ENCODE measurements around the gene CHAT. TPM values are rescaled to one million over a fixed set of nuclear protein-coding genes. Genes with fewer than 3 reads are reported as not detected.

Gene CHAT
- polyA plus RNA-seq (2011; rRNA removed) (not detected in 2 replicates), polyA plus RNA-seq (2017; fragmentation: RNase III; extraction: RNeasy Plus Mini Kit Qiagen cat#74134 plus additional on column Dnase treatment) (not detected in 3 replicates), polyA minus RNA-seq (2011; rRNA and poly(A)+ RNA removed) (not detected in 2 replicates)
- not detected in 2 replicates for polyA plus RNA-seq (2012; cell fraction: cytosol; rRNA removed)
- polyA plus RNA-seq (2012; cell fraction: nucleus; rRNA removed) = not detected in 2 replicates

DNA sequence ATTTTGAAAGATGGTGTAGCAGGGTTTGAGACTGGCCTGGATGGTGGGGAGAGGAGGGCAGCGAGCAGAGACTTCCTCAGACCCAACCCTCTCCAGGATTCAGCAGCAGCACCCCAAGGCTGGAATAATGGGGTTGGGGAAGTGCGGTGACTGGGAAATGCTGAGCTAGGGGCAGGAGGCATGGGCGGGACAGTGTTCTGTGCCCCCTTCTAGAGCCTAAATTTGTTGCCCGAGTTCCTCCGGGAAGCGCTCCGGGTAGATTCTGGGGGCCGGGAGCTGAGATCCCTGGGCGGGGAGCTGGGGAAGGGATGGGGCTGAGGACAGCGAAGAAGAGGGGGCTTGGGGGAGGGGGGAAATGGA lies at the start of gene CHAT:
TSS of gene CHAT (plus strand) at position 156 of the 360 bp plus-strand sequence. CDS start at position 309, 153 bp downstream.
- Histone ChIP-seq H3K9me3 (no peaks in the 10 kb centered on the region), H3K4me1 (no peaks in the 10 kb centered on the region), H3K4me3 (no peak within 1 kb of the TSS; the same call in 2 of the 3 replicates), H3K27ac (no peak within 1 kb of the TSS), H3K4me2 (peak within 1 kb of the TSS; percentile 47)
- no peak for DNase-seq (ENCODE audit: low read depth in 1 of 2, low spot score in 1 of 2)
- CTCF ChIA-PET = no interaction called here
- TF ChIP-seq ZFP36 (IDR thresholded peaks at IDR 0.05; ENCODE audit: borderline replicate concordance, partially characterized antibody) = no peak
- TF ChIP-seq NFE2L2 (conservative IDR thresholded peaks at IDR 0.05; ENCODE audit: low read length) = no peak
- TF ChIP-seq, protein P1, sequence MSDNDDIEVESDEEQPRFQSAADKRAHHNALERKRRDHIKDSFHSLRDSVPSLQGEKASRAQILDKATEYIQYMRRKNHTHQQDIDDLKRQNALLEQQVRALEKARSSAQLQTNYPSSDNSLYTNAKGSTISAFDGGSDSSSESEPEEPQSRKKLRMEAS (IDR thresholded peaks at IDR 0.05) = no peak
- no peak for TF ChIP-seq NPAS2 (CRISPR knock-in tag; IDR thresholded peaks at IDR 0.05; ENCODE audit: borderline replicate concordance)
- no peak for TF ChIP-seq EP300 (IDR thresholded peaks at IDR 0.05)
- TF ChIP-seq RARB (CRISPR knock-in tag; IDR thresholded peaks at IDR 0.05) = no peak
- no peak for TF ChIP-seq ZC3H11A (IDR thresholded peaks at IDR 0.05)
- TF ChIP-seq RAD21 (conservative IDR thresholded peaks at IDR 0.05 in 1 of 2, IDR thresholded peaks at IDR 0.05 in 1 of 2) = no peak
- TF ChIP-seq POLR2AphosphoS2 (conservative IDR thresholded peaks at IDR 0.05; ENCODE audit: low read length) = no peak
- TF ChIP-seq RNF2 (IDR thresholded peaks at IDR 0.05; ENCODE audit: borderline replicate concordance, low read depth) = no peak
- no peak for TF ChIP-seq HDAC2 (IDR thresholded peaks at IDR 0.05)
- no peak for TF ChIP-seq RFX5 (IDR thresholded peaks at IDR 0.05)
- no peak for TF ChIP-seq RCOR1 (IDR thresholded peaks at IDR 0.05; ENCODE audit: low read depth, low read length)
- TF ChIP-seq, protein P2, sequence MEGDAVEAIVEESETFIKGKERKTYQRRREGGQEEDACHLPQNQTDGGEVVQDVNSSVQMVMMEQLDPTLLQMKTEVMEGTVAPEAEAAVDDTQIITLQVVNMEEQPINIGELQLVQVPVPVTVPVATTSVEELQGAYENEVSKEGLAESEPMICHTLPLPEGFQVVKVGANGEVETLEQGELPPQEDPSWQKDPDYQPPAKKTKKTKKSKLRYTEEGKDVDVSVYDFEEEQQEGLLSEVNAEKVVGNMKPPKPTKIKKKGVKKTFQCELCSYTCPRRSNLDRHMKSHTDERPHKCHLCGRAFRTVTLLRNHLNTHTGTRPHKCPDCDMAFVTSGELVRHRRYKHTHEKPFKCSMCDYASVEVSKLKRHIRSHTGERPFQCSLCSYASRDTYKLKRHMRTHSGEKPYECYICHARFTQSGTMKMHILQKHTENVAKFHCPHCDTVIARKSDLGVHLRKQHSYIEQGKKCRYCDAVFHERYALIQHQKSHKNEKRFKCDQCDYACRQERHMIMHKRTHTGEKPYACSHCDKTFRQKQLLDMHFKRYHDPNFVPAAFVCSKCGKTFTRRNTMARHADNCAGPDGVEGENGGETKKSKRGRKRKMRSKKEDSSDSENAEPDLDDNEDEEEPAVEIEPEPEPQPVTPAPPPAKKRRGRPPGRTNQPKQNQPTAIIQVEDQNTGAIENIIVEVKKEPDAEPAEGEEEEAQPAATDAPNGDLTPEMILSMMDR (IDR thresholded peaks at IDR 0.05) = no peak
- no peak for TF ChIP-seq CHD2 (IDR thresholded peaks at IDR 0.05; ENCODE audit: low read length, partially characterized antibody)
- TF ChIP-seq MYC (IDR thresholded peaks at IDR 0.05; ENCODE audit: borderline replicate concordance, low read length) = no peak
- no peak for ATAC-seq
- FAIRE-seq = no peak
- 6% methylated on average over 10 of the region's 10 CpGs for WGBS (ENCODE audit: missing lambda C conversion rate)
- POLR2A ChIA-PET = no interaction called here

DNA sequence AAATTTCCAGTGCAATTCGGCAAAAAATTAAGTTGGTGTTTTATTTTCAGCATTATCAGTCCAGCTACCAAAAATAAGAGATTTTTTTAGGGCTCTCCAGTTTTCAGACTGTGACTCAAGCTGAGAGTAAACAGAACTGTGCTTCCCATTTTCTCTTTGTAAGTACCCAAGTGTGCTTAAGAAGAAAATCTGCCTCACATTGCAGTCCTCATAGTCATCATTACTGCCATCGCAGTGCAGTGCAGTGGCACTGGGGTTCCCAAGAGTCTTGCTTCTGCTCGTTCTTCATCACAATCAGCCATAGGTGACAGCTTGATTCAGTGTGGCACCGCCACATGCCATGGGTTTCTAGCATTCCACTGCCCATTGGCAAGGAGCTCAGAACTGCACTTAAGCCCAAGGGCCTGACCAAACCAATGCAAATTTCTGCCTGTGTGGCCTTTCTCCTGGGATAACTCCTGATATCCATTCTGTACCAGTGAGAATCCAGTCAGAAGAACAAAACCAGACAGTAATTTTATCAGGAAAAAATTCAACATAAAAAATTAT lies 49.3 kb upstream of the CHAT start:
- Histone ChIP-seq H3K27ac (no peak overlapping the region), H3K4me3 (no peak overlapping the region), H3K9me3 (peaks cover 5% of the 10 kb centered on the region; the same call in 1 of the 3 replicates), H3K4me1 (no peaks in the 10 kb centered on the region), H3K4me2 (no peak overlapping the region)
- CTCF ChIA-PET = interaction anchor here (1.1 to 2.5 kb wide), 5 partner anchors 11 to 45 kb away, joined by 3 to 16 read pairs (median 4); no protein-coding TSS in a partner anchor
- POLR2A ChIA-PET = no interaction called here
- FAIRE-seq = no peak
- no peak for TF ChIP-seq FOXS1 (CRISPR knock-in tag; IDR thresholded peaks at IDR 0.05)
- no peak for TF ChIP-seq SMC3 (IDR thresholded peaks at IDR 0.05)
- TF ChIP-seq FOSB (CRISPR knock-in tag; IDR thresholded peaks at IDR 0.05) = no peak
- TF ChIP-seq RARB (CRISPR knock-in tag; IDR thresholded peaks at IDR 0.05) = no peak
- TF ChIP-seq HOXB5 (CRISPR knock-in tag; IDR thresholded peaks at IDR 0.05) = no peak
- TF ChIP-seq TFCP2L1 (CRISPR knock-in tag; IDR thresholded peaks at IDR 0.05) = no peak
- no peak for TF ChIP-seq EP300 (IDR thresholded peaks at IDR 0.05)
- TF ChIP-seq MAFK (IDR thresholded peaks at IDR 0.05; ENCODE audit: partially characterized antibody) = no peak
- TF ChIP-seq CBX2 (IDR thresholded peaks at IDR 0.05; ENCODE audit: borderline replicate concordance, low read depth) = no peak
- TF ChIP-seq JUNB (IDR thresholded peaks at IDR 0.05) = no peak
- TF ChIP-seq, protein P3, sequence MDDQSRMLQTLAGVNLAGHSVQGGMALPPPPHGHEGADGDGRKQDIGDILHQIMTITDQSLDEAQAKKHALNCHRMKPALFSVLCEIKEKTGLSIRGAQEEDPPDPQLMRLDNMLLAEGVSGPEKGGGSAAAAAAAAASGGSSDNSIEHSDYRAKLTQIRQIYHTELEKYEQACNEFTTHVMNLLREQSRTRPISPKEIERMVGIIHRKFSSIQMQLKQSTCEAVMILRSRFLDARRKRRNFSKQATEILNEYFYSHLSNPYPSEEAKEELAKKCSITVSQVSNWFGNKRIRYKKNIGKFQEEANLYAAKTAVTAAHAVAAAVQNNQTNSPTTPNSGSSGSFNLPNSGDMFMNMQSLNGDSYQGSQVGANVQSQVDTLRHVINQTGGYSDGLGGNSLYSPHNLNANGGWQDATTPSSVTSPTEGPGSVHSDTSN (IDR thresholded peaks at IDR 0.05) = no peak
- TF ChIP-seq EHF (CRISPR knock-in tag; IDR thresholded peaks at IDR 0.05) = no peak
- TF ChIP-seq JUN (IDR thresholded peaks at IDR 0.05) = no peak
- TF ChIP-seq, protein P4, sequence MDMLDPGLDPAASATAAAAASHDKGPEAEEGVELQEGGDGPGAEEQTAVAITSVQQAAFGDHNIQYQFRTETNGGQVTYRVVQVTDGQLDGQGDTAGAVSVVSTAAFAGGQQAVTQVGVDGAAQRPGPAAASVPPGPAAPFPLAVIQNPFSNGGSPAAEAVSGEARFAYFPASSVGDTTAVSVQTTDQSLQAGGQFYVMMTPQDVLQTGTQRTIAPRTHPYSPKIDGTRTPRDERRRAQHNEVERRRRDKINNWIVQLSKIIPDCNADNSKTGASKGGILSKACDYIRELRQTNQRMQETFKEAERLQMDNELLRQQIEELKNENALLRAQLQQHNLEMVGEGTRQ (IDR thresholded peaks at IDR 0.05) = no peak
- TF ChIP-seq, protein P5, sequence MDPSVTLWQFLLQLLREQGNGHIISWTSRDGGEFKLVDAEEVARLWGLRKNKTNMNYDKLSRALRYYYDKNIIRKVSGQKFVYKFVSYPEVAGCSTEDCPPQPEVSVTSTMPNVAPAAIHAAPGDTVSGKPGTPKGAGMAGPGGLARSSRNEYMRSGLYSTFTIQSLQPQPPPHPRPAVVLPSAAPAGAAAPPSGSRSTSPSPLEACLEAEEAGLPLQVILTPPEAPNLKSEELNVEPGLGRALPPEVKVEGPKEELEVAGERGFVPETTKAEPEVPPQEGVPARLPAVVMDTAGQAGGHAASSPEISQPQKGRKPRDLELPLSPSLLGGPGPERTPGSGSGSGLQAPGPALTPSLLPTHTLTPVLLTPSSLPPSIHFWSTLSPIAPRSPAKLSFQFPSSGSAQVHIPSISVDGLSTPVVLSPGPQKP (IDR thresholded peaks at IDR 0.05; ENCODE audit: low read depth, low read length) = no peak
- TF ChIP-seq NPAS2 (CRISPR knock-in tag; IDR thresholded peaks at IDR 0.05; ENCODE audit: borderline replicate concordance) = no peak
- no peak for TF ChIP-seq SREBF2 (IDR thresholded peaks at IDR 0.05)
- no peak for DNase-seq (ENCODE audit: low read depth in 1 of 2, low spot score in 1 of 2)
- WGBS (ENCODE audit: missing lambda C conversion rate) = 17% methylated on average over 4 of the region's 4 CpGs
- no peak for ATAC-seq

Data from A549 (cell line).